Smooth muscle cell of the brain vasculature (primary cell): Measurements from ENCODE around the gene ZSCAN1.
"Not testable (repeated sequence)": the region's sequence is repeated elsewhere in the genome, so short reads cannot be mapped to it uniquely, and the experiment has no call there.

Experiments used
- DNase-seq: peaks from one replicate; pipeline ENCODE4 v3.0.0-alpha.2; 2012; ENCODE audit warnings: low read depth, low spot score

The ZSCAN1 gene, protein sequence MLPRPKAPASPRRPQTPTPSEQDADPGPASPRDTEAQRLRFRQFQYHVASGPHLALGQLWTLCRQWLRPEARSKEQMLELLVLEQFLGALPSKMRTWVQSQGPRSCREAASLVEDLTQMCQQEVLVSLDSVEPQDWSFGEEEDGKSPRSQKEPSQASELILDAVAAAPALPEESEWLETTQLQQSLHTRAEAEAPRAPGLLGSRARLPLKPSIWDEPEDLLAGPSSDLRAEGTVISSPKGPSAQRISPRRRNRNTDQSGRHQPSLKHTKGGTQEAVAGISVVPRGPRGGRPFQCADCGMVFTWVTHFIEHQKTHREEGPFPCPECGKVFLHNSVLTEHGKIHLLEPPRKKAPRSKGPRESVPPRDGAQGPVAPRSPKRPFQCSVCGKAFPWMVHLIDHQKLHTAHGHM

DNA sequence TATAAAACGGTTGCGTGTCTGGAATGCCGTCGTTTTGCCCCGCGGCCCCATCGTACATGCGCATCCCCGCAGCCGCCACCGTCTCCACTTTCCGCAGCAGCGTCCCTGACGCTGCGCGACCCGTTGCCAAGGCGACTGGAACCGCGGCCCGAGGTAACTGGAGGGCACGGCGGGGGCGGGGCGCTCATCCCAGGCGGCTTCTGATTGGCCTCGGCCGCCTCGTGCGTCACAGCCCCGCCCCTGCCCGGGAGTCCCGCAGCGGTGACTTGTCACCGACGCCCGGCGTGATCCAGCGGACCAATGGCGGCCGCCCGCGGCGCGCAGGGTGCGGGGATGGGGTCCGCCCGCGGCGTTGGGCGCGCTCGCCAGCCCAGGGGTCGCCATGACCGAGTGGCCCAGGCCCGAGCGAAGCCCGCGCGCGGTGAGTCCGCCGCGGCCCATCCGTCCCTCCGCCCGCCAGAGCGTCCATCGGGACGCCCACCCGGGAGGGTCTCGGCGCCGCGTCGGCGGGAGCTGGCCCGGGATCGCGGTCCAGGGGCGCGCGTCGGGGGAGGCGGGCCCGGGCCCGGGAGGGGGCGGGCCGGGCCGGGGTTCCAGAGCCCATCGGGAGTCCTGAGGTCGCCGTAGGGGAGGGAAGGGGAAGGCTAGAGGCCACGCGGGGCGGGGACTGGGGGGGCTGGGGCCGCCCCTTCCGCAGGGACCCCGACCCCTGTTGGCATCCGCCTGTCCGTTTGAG, at the start of gene ZSCAN1:
Gene ZSCAN1, plus strand, starts transcription at position 285 of the 736 bp plus-strand sequence. CDS start 3,812 bp downstream, outside the sequence.
- DNase-seq = peak; percentile 9

DNA sequence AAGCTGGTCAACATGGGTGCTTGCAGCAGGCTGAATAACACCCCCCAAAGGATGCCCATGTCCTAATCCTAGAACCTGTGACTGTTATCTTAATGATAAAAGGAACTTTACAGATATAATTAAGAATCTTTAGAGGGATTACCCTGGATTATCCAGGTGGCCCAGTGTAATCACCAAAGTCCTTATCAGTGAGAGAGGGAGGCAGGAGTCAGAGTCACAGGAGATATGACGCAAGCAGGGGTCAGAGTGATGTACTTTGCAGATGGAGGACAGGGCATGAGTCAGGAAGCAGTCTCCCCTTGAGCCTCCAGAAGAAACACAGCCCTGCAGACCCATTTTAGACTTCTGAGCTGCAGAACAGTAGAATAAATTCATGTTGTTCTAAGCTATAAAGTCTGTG, 41.0 kb upstream of the ZSCAN1 start:
- DNase-seq = no peak

DNA sequence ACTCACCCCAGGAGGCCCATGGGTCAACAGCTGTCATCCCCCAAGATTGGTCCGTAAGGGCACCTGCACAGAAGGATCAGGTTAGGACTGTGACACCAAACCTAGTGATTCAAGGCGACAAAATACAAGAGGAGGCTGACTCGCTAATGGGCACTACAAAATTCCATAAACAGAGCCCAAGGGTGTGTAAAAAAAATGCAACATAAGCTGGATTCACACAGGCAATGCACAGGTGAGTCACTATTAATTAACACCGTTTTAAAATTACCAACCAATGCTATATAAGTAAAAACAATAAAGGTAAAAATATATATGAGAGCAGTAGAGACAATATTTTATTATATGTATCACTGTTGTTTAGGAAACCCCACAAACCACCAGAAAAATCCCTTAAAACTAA, 33.1 kb upstream of the ZSCAN1 start:
- no peak for DNase-seq

DNA sequence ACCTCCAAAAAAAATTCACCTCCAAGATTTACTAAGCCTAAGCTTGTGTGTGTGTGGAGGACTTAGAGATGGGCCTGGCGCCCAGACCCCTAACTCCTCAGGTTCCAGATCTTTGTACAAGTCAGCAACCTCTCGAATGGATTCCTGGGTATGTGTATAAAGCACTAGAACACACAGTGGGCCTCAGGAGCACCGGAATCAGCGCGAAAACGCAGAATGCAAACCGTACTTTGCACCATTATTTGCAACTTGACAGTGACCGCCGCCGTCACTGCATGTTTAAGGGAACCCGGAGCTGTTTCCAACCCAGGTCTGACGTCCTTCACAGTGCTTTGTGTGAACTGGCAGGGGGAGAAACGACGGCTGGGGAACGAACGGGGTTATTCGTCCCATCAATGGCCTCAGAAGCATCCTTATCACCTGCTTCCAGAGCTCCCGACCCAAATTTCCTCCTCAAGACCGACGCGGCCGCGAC, 31.9 kb upstream of the ZSCAN1 start:
- no peak for DNase-seq

DNA sequence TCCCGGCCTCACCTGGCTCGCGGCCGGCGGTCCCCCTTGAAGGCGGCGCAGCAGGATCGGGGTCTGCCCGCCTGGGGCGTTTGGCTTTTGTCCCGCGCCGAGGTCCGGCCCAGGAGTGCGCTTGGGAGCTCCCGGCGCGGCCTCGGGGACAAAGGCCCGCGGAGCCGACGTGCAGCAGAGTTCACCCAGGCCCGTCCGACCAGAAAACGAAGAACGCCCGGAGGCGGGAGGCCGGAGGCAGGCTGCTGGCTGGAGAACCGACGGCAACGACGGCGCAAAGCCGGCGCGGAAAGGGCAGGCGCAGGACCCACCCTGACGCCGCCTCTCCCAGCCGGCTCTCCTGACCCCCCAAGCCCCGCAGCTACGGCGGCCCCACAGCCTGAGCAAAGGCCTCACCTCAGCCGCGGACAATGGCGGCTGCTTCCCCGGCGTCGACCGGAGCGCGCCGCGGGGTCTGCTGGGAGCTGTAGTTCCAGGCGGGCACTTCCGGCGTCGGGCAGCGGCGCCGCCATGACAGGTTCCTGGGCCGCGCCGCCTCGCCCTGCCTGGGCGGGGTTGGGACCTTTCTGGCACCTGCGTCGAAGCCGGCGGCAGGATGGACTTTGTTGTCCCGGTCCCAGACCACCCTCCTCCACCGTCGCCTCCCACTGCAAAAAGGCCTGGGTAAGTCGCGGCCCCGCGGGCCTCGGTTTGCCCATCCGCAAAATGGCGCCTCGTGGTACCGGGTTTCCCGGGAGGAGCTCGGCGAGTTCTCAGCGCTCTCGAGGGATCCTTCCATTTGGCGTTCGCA, 31.2 kb upstream of the ZSCAN1 start, which contains the start of gene ZNF606:
Gene ZNF606, minus strand, starts transcription at position 437 of the 790 bp plus-strand sequence. CDS start 1,501 bp downstream, outside the sequence.
- peak; percentile 61 for DNase-seq

DNA sequence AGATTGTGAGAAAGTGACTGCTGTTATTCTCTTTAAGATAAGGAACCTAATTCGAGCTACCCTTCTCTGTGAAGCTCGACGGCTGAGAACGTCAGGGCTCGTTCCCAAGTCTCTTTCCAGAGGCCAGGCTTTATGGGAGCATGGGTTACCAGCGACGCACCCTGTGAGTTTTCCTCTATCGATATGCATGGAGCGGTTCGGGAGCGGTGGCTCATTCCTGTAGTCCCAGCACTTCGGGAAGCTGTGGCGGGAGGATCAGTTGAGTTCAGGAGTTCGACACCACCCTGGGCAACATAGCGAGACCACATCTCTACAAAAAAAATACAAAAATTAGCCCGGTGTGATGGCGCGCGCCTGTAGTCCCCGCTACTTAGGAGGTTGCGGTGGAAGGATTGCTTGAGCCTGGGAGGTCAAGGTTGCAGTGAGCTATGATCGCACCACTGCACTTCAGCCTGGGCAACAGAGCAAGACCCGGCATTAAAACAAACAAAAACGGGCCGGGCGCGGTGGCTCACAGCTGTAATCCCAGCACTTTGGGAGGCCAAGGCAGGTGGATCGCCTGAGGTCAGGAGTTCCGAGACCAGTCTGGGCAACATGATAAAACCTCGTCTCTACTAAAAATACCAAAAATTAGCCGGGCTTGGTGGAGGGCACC, 30.5 kb upstream of the ZSCAN1 start:
- no peak for DNase-seq

DNA sequence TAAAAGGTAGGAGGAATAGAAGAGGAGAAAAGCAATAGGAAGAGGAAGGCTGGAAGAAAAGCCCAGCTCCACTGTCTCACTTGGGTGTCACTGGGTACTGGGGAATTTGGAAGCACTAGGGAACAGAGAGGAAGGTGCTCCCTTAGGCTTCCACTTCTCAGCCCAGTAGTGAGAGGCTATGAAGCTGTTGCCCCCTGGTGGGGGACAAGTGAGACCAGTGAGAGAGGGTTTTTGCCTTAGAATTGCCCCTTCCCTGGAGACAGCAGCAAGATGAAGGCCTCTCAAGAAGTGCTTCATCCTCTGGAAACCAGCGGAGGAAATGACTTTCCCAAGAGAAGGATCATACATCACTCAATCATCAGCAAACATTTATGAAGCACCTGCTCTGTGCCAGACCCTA, 26.5 kb upstream of the ZSCAN1 start:
- no peak for DNase-seq

DNA sequence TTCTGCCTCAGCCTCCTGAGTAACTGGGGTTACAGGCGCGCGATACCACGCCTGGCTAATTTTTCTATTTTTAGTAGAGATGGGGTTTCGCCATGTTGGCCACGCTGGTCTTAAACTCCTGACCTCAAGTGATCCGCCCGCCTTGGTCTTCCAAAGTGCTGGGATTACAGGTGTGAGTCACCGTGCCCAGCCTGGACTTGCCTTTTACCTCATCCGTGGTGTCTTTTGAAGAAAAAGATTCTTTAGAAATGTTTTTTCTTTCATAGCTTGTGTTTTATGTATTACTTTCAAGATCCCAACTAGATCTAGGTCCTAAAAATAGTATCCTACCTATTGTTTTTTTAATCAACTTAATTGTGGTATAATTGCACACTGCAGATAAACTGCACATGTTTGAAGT, 24.9 kb upstream of the ZSCAN1 start:
- not testable (repeated sequence) for DNase-seq

DNA sequence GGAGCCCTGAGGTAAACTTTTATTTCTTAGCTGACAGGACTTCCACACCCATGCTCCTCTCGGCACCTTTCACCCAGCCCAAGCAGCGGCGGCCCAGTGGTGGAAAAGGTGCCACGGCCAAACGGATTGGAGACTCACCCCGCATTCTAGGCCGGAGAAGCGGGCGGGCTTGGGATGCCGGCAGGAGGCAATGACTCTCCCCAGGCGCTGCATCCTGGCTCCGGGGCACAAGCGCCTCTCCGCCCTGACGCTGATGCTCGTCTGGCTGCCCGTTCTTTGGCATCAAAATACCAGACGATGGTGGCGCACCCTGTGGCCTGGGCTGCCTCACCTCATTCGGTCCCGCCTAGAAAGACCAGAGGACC, 24.5 kb upstream of the ZSCAN1 start:
- DNase-seq = no peak

DNA sequence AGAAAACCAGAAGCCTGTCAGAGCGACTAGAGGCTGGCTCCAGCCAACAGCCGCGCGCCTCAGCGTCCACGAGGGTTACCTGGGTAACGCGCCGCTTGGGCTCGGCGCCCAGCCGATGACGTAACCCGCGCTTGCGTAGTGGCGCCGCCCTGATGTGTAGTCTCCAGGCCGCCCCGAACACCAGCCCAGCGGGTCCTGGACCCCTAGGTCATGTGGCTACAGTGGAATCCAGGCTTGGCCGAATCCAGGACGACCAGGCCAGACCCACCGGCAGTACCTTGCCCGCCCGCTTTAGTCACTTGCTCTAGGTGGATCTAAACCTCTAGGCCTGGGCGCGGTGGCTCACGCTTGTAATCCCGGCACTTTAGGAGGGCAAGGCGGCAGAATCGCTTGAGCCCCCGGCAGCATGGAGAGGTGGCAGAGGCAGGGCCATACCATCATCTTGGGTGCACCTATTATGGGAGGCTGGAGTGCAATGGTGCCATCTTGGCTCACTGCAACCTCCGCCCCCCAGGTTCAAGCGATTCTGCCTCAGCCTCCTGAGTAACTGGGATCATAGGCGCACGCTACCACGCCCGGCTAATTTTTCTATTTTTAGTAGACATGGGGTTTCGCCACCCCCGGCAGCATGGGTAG, 24.0 kb upstream of the ZSCAN1 start:
- peak; percentile 44 for DNase-seq

DNA sequence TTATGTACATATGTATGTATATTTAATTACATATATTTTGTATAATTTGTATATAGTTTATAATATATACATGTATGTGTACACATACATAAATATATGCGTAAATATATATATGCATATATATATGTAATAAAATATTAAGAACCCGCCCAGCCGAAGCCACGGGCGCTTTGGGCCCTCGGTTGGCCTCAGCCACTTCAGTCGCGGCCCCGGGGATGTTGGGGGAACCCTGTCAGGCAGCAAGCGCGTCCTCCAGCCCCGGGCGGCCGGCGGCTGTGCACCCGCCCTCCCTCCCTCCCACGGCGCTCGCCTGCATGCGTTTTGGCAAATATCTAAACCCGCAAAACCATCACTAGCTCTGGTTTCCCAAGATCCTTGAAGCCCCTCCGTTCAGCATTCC, 23.3 kb upstream of the ZSCAN1 start:
- DNase-seq = no peak

DNA sequence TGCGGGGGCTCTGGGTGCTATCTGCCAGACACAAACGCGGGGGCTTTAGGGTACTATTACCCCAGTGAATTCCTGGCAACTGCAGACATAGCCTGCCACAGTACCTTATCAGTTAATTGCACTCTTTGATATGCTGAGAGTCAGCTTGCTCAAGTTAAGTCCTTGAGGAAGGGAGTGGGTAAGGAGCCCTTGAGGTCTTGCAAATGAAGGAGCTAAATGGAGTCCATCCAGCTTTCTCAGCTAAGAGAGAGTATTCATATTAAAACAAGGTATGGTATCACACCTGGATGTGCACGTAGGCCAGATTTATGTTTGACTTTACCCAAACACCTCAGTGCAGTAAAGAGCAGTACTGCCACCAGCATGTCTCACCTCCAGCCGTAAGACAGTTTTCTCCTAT, 19.7 kb upstream of the ZSCAN1 start:
- DNase-seq = no peak

DNA sequence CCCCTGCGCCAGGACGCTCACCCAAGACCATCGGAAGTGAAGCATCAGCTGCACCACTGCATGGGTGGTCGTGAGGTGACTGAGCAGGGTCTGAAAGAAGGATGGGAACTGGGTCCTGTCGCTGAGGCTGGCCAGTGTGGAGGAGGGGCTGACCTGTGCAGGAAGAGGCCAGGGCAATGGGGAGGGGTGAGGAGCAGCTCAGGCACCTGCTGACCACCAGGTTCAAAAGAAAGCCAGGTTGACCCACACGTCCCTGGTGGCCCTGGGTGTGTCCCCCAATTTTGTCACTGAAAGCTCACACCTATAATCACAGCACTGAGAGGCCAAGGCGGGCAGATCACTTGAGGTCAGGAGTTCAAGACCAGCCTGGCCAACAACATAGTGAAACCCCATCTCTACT, 13.7 kb upstream of the ZSCAN1 start:
- no peak for DNase-seq

DNA sequence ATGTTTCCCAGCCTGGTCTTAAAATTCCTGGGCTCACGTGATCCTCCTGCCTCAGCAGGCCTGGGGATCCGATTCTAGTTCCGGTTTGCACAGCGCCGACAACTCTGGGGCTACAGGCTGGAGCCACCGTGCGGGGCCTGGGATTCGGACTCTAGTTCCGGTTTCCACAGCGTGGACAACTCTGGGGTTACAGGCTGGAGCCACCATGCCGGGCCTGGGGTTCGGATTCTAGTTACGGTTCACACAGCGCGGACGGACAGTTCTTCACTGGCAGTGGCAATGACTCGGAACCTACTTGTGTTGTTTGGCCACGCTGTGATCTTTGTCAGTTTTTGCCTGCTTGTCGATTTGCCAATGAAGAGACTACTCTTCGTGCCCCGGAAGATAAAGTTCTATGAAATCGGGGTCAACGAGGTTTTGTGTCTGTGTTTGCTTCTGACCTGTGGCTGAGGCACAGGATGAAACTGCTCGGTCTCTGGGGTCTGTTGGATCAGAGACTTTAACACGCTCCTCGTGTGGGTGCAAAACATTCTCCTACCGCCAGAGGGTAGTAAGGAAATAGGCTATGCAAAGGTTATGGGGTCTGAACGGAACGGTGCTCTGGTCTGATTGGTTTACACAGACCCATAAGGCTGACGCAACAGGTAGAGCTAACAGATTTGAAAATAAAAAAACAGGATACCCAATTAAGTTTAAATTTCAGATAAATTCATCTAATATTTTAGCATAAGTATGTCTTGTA, 12.1 kb upstream of the ZSCAN1 start:
- no peak for DNase-seq

DNA sequence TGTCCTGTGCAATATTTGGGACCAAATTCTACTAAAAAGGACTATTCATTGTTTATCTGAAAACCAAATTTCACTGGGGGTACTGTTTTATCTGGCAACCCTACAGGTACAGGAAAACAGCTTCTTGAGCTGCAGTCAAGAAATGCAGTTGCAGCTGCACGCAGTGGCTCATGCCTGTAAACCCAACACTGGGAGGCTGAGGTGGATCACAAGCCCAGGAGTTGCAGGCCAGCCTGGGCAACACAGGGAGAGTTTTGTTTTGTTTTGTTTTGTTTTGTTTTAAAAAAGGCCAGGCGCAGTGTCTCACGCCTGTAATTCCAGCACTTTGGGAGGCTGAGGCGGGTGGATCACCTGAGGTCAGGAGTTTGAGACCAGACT, 11.6 kb upstream of the ZSCAN1 start:
- DNase-seq = no peak

DNA sequence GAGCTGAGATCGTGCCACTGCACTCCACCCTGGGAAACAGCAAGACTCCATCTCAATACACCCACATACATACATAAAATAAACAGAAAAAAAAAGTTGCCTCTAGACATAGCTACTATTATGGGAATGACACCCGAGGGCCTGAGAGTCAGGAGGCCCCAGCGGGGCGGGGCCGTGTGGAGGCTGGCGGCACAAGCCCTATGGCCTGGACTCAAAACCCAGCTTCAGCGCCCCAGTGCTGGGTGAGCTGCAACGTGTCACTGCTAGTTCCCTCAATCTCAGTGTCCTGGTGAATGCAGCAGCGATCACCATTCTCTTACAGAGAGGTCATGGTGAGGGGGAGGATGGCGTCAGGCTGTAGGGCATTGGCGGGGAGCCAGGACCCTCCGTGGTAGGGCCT, 9.2 kb upstream of the ZSCAN1 start:
- no peak for DNase-seq

DNA sequence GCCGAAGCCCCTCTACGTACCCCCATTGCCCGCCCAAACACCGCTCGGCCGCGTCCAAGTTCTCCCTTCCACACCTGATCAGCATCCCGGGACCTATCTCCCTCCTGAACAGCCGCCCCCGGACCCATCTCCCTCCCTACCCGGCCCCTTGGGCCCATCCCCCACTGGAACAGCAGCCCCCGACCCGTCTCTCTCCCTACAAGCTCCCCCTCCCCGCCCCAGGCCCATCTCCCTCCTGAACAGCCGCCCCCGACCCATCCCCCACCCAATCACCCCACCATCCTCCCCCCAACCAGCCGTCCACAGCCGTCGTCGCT, 610 bp downstream of the ZSCAN1 start:
- DNase-seq = no peak

DNA sequence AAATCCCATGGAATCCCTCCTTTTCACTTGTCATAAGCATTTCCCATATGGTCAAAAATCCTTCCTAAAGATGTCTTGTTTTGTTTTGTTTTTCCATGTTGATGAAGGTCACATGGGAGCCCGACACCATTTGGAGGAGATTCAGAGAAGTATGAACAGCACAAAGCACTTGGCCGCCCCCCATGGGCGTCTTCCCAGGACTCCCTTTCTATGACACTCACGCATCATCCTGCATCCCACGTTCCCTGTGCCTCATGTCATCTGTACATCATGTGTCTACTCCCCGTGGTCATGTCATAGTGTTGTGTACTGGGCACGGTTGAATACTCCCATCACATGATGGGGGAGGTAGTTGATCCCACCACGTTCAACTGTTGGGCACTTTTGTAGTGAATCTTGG, 2.0 kb downstream of the ZSCAN1 start:
- no peak for DNase-seq

DNA sequence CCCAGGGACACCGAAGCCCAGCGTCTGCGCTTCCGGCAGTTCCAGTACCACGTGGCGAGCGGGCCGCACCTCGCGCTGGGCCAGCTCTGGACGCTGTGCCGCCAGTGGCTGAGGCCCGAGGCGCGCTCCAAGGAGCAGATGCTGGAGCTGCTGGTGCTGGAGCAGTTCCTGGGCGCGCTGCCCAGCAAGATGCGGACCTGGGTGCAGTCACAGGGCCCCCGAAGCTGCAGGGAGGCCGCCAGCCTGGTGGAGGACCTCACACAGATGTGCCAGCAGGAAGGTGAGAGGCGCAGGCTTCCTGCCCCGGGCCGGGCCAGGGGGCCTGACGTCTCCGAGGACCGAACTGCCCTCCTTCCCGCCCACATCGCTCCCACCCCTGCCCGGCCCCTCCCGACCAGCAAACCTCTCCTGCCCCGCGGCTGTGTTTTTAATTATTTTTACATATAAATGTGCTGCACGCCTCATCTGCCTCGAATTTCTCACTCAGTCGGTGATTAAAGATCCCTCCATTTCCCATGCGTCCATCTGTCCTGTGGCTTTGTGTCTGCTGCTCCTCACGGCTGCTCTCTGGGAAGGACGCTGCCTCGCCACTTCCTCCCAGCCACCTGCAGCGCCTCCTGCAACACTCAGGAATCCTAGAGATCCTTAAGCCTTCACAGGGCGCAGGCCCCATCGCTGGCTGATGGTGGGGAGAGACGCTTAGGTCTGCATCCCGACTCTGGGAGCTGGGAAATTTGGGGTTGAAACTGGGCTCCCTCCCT, 4.3 kb downstream of the ZSCAN1 start:
- DNase-seq = no peak

DNA sequence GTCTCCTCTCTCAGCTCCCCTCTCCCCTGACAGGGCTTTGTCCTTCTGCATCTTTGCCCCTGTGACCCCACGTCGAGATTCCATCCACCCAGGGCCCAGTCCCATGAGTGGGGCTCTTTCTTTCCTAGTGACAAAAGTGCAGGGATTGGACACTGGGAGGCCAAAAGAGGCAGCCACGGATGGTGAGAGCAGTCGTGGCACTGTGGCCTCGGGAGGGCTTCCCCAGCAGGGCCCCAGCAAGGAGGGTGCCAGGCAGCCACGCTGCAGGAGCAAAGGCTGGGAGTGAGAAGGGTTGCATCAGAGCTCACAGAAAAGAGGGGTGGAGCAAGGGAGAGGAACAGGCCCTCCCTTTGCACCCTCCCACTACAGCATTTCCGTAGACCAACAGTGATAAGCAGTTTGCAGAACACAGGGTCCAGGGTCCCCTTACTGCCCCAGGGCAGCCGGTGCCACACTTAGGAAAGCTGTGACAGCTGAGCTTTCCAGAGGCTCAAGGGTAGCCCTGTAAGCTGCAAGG, 4.9 kb downstream of the ZSCAN1 start:
- DNase-seq = no peak
